WI38 (cell line): ENCODE measurements around the gene ATP6V1E1.
A peak's percentile ranks its signal among the peaks of the same experiment; 100 is the strongest.
"Not testable (repeated sequence)": the region's sequence is repeated elsewhere in the genome, so short reads cannot be mapped to it uniquely, and the experiment has no call there.

Experiments
- H3K4me3 ChIP-seq: 2 replicates; pipeline ENCODE4 v1.5.1; 2011; ENCODE audit warnings: low read depth, mild to moderate bottlenecking, control low read depth, low read length
- TF ChIP-seq, protein P1 (sequence below): IDR thresholded peaks from 2 replicates; pipeline ENCODE4 v1.5.1; 2012; ENCODE audit warnings: low read depth, mild to moderate bottlenecking, control low read depth, low read length

The ATP6V1E1 gene

DNA sequence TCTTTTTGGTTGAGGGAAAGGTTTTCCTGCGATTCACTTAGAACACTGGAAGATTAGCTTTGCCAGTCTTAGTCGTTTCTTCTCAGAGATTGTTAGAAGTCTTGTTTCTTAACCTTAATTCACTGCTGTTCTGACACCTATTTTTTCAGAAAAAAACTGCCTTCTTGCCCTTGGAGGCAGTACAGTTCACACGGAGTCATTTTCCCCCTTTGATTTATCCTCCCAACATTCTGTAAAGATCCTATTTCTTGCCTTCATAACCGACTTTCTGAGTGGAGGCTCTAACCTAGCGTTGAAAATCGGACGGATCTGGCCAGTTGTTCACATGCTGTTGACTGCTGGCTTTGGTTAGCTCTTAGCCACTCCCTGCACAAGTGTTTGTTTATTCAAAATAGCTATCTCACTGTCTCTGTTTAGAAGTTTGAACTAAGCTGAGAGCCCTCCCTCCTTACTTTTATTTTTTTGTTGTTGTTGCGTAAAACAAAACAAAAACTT is 10.7 kb upstream of the ATP6V1E1 start:
- TF ChIP-seq, protein P1, sequence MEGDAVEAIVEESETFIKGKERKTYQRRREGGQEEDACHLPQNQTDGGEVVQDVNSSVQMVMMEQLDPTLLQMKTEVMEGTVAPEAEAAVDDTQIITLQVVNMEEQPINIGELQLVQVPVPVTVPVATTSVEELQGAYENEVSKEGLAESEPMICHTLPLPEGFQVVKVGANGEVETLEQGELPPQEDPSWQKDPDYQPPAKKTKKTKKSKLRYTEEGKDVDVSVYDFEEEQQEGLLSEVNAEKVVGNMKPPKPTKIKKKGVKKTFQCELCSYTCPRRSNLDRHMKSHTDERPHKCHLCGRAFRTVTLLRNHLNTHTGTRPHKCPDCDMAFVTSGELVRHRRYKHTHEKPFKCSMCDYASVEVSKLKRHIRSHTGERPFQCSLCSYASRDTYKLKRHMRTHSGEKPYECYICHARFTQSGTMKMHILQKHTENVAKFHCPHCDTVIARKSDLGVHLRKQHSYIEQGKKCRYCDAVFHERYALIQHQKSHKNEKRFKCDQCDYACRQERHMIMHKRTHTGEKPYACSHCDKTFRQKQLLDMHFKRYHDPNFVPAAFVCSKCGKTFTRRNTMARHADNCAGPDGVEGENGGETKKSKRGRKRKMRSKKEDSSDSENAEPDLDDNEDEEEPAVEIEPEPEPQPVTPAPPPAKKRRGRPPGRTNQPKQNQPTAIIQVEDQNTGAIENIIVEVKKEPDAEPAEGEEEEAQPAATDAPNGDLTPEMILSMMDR, result no peak

DNA sequence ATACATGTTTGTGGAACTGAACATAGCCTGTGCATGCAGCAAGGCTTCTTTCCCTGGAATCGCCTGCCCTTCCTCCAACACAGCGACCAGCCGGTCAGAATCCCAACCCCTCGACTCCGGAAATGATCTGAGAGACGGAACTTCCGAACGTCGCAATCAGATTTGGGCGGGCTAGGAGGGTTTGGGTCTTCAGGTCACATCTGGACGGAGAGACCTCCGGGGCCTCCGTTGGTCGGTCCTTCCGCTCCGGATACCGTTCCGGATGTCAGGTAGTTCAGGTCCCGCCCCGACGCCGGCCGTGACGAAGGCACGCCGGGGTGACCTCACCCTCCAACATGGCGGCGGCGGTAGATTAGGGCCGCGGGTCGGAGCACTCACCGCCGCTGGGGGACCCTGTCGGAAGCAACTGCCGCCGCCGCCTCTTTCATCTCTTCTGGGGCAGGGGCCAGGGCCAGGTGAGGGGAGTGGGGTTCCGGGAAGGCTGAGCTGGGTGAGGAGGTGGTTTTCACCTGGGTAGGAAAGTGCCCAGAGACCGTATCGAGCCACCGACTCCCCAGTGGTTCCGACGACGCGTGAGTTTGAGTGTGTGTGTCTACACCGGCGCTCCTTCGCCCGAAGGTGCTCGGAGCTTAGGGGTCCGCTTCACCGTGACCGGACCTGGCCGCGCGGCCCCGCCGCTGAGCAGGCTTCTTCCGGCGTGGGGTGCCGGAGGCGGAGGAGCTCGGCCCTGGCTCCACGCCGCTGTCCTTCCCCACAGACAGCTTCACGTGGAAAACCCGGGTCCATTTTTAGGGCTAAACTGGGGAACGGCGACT is 10.1 kb upstream of the ATP6V1E1 start, which contains the start of gene BCL2L13:
TSS of gene BCL2L13 (plus strand) at position 326 of the 815 bp plus-strand sequence. CDS start 16,955 bp downstream, outside the sequence.
- TF ChIP-seq, protein P1, result no peak
- H3K4me3 ChIP-seq, result peak within 1 kb of the TSS; percentile 94

More for the DNA sequence above, 10.7 kb upstream of the ATP6V1E1 start:
- H3K4me3 ChIP-seq, result peak overlapping the region; percentile 94

DNA sequence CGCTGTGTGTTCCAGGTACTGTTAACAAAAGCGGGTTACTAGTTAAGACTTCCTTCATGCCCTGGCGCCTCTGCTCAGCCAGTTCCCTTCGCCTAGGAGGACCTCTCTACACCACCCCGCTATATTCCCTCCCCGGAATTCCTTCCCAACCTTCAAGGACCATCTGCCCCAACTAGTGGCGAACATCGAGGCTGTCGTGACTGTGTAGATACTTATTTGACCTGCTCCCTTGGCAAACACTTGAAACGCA is 9.6 kb upstream of the ATP6V1E1 start:
- TF ChIP-seq, protein P1, result no peak
- H3K4me3 ChIP-seq, result peak overlapping the region; percentile 94

DNA sequence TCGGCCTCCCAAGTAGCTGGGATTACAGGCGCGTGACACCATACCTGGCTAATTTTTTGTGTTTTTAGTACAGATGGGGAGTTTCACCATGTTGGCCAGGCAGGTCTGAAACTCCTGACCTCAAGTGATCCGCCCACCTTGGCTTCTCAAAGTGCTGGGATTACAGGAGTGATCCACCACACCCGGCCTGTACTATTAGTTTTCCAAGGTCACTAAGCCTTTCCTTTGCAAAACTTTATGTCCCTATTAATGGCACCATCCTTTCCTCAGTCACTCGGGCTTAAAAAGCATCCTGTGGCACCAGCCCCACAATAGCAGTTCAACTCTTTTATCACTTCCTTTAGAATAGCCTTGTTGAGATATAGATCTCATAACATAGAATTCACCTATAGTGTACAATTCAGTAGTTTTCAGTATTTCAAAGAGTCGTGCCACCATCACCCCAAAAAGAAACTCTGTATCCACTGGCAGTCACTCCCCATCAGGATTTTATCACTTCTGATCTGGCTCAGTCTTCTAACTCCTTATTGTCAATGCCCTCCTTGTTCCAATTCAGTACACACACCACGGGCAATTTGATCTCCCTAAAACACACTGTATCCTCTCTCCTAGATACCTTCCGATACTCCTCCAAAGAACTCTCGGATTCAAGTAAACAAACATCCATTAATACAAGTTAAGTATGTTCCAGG is 9.1 kb upstream of the ATP6V1E1 start:
- H3K4me3 ChIP-seq, result peak overlapping the region; percentile 94

DNA sequence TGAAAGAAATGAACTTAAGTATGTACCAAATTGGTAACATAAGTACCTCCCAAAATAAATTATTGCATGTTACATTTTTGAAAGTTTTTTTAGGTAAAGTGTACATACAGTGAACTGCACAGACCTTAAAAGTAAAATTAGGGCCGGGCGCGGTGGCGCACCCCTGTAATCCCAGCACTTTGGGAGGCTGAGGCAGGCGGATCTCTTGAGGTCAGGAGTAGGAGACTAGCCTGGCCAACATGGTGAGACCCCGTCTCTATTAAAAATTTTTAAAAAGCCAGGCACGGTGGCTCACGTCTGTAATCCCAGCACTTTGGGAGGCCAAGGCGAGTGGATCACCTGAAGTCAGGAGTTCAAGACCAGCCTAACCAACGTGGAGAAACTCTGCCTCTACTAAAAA is 8.3 kb upstream of the ATP6V1E1 start:
- H3K4me3 ChIP-seq, result not testable (repeated sequence)

More for the DNA sequence above, 9.1 kb upstream of the ATP6V1E1 start:
- TF ChIP-seq, protein P1, result no peak

DNA sequence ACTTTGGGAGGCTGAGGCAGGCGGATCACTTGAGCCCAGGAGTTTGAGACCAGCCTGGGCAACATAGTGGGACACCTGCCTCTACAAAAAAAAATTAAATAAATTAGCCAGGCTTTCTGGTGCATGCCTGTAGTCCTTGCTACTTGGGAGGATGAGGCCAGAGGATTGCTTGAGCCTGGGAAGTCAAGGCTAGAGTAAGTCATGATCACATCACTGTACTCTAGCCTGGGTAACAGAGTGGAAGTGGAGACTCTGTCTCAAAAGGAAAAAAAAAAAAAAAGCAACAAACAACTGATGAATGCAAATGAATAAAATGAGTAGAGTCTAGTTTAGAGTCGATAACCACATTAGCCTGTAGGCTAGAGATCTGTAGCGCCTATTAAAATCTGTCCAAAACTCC is 6.1 kb upstream of the ATP6V1E1 start:
- TF ChIP-seq, protein P1, result no peak
- no peak overlapping the region for H3K4me3 ChIP-seq

DNA sequence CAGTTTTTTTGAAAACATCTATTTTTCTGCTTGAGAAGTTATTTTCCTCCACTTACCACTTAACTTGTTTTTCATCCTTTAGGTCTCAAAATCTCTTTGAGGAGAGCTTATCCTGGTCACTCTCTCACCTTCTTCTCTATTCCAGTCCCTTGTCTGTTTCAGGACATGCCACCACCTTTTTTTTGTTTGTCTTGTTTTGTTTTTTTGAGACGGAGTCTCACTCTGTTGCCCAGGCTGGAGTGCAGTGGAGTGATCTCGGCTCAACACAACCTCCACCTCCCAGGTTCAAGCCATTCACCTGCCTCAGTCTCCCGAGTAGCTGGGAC is 5.4 kb upstream of the ATP6V1E1 start:
- TF ChIP-seq, protein P1, result no peak
- no peak overlapping the region for H3K4me3 ChIP-seq
